LNCAP (cell line): ENCODE measurements around the gene MAN1A1.

Experiments
- CTCF ChIP-seq: fragments of 450-650 bp; IDR thresholded peaks from 2 replicates; pipeline ENCODE4 v1.5.1; 2017; ENCODE audit warnings: mild to moderate bottlenecking

The MAN1A1 gene

GRCh38 chr6:119368921-119369320 lies 19.4 kb upstream of the MAN1A1 start:
- no peak for TF ChIP-seq CTCF

- no peak for TF ChIP-seq CTCF
Measured at GRCh38 chr6:119361209-119361608, 11.6 kb upstream of the MAN1A1 start.

- TF ChIP-seq CTCF, result no peak
Measured at GRCh38 chr6:119360262-119360915, 10.8 kb upstream of the MAN1A1 start.

GRCh38 chr6:119355890-119356289 lies 6.3 kb upstream of the MAN1A1 start:
- TF ChIP-seq CTCF, result no peak

- no peak for TF ChIP-seq CTCF
Measured at GRCh38 chr6:119355157-119355556, 5.6 kb upstream of the MAN1A1 start.

GRCh38 chr6:119353696-119354095 lies 4.1 kb upstream of the MAN1A1 start:
- no peak for TF ChIP-seq CTCF

GRCh38 chr6:119352001-119352400 lies 2.4 kb upstream of the MAN1A1 start:
- TF ChIP-seq CTCF, result no peak

GRCh38 chr6:119350952-119351372 lies 1.4 kb upstream of the MAN1A1 start:
- TF ChIP-seq CTCF, result peak; percentile 79
